GM06990 (cell line): ENCODE results near the gene NOMO2.
"Not testable (repeated sequence)": the region's sequence is repeated elsewhere in the genome, so short reads cannot be mapped to it uniquely, and the experiment has no call there.

Experiments
- DNase-seq: peaks from one replicate; pipeline ENCODE4 v3.0.0-alpha.2; 2011; ENCODE audit not compliant: insufficient read length; ENCODE audit errors: extremely low read depth
- H3K27me3 ChIP-seq: replicated peaks from 2 replicates; pipeline ENCODE4 v1.6.0; 2011; ENCODE audit warnings: low read length; ENCODE audit not compliant: control insufficient read depth, insufficient read depth
- H3K36me3 ChIP-seq: 2 replicates; pipeline ENCODE4 v1.5.1; 2011; ENCODE audit warnings: low read length; ENCODE audit not compliant: control insufficient read depth, insufficient read depth
- H3K4me3 ChIP-seq: replicated peaks from 2 replicates; pipeline ENCODE4 v1.5.1; 2011; ENCODE audit warnings: low read depth, mild to moderate bottlenecking, control low read depth, low read length

Gene NOMO2

GRCh38 chr16:18401159-18401558 lies 160.7 kb downstream of the NOMO2 start:
- peak overlapping the region; percentile 41 for H3K4me3 ChIP-seq
- not testable (repeated sequence) for DNase-seq, H3K36me3 ChIP-seq, H3K27me3 ChIP-seq

DNA sequence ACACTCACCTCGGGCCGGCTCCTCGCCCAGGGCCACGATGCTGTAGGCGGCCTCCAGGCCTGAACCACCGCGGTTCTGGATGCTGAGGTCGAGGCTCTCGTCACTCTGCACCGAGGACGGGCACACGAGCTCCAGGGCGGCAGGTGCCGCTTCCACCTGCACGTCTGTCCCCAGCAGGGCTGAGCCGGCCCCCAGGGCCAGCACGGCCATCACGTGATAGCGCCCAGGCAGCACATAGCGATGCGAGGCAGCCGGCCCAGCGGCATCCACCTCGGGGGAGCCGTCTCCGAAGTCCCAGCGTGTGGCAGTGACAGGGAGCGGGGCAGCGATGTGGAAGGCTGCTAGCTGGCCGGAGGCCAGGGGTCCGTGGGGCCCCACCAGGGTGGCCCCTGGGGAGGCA lies 167.5 kb downstream of the NOMO2 start:
- not testable (repeated sequence) for H3K36me3 ChIP-seq, H3K27me3 ChIP-seq, DNase-seq, H3K4me3 ChIP-seq

- not testable (repeated sequence) for DNase-seq, H3K27me3 ChIP-seq, H3K36me3 ChIP-seq, H3K4me3 ChIP-seq
These were observed 174.1 kb downstream of the NOMO2 start for GRCh38 chr16:18387767-18388166.

GRCh38 chr16:18386517-18386916 lies 175.4 kb downstream of the NOMO2 start:
- H3K27me3 ChIP-seq, DNase-seq, H3K36me3 ChIP-seq, H3K4me3 ChIP-seq: not testable (repeated sequence)

DNA sequence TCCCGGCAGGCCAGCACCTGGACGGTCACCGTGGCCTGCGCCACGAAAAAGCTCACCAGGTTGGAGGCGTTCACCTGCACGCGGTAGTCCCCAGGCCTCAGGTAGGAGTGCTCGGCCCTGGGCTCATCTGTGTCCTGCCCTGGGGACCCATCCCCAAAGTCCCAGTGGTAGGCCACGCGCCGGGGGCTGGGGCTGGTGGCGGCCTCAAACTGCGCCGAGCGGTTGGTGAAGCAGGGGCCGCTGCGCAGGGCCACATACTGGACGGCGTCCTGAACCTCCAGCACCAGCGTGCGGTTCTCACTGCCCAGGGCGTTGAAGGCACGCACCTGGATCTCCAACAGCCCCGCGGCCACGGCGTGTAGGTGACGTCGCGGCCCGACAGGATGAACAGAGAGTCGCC lies 176.6 kb downstream of the NOMO2 start:
- not testable (repeated sequence) for H3K36me3 ChIP-seq, DNase-seq, H3K4me3 ChIP-seq, H3K27me3 ChIP-seq

- not testable (repeated sequence) for H3K36me3 ChIP-seq, DNase-seq, H3K27me3 ChIP-seq, H3K4me3 ChIP-seq
These were observed 177.0 kb downstream of the NOMO2 start for GRCh38 chr16:18384869-18385268.

DNA sequence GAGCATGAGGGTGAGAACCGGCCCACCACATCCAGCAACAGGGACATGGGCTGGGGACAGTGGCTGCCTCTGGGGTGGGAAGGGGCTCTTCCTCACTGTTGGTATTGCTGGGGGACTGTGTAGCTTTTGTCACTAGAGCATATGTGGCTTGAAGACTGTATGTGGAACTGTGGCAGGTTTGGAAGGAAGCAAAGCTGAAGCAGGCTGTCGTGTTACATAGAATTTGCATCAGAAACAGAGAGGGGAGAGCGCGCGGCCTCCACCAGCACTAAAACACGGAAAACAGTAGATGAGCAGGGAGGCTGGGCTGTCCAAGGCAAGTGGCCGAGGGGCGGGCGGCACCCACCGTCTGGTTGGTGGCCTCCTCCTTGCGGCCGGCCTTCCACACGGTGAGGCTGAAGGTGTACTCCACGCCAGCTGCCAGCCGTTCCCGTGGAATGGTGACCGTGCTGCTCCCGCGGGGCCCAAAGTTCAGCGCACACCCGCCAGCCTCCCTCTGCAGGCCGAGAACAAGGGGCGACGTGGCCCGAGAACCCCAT lies 177.7 kb downstream of the NOMO2 start:
- not testable (repeated sequence) for H3K4me3 ChIP-seq, H3K36me3 ChIP-seq, DNase-seq, H3K27me3 ChIP-seq

DNA sequence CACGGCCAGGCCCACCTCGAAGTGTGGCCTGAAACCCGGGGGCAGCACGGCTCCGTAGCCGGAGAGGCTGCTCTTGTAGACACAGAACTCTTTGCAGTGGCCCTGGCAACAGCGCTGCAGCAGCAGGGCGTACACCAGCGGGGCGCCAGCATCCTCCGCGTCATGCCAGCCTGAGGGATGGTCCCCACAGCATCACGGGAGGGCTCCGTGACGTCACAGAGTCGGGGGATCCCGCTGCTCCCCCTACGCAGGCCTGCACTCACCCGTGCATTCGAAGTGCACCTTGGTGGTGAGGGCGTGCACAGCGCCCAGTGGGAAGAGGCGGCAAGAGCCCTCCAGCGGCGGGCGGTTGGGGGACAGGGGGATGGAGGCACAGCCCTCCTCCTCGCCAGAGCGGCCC lies 179.2 kb downstream of the NOMO2 start:
- H3K27me3 ChIP-seq, DNase-seq, H3K4me3 ChIP-seq, H3K36me3 ChIP-seq: not testable (repeated sequence)
